Measurements from ENCODE around the gene ARHGEF28. TPM values are rescaled to one million over a fixed set of nuclear protein-coding genes. Genes with fewer than 3 reads are reported as not detected.

Gene ARHGEF28
- total and polyA plus RNA-seq, 10 of the 15 experiments (the other 5 are each of a cell fraction or from before 2014, with no cell fraction given) = 0.10 to 0.72 (median 0.22) TPM; not detected in 2

DNA sequence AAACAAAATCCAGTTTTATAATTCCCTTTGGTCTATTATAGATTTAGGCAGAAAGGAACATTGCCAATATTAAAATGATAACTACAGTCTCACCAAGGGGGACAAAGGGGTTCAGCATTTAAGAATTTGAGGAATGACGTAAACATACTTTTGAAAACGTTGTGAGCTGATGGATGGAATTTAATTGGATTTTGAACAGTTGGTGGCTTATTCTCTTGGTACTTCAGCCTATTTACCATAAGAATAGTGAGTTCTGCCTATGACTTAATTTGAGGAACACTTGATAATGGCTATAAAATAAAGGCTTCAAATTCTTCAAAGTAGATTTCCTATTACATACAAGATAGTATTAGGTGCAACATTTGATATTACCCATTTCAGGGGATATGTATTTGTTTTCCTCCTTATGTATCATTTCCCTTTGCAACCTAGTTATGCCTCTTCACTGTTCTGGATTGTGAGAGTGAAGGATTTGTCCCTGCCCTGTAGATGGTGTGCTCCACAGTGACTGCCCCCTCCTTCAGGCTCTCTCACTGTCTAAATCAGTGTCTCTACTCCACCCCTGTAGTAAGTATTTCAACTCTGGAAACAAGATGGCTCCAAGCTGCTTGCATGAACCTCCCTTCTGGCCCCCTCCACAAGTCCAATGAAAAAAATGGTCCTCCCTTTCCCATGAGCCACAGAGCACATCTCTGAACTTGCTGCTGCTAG, 225.6 kb downstream of the ARHGEF28 start:
- BruUV-seq (replicated peaks) = no TSS peak
- ChIA-PET SMC1A (ENCODE audit: uncharacterized antibody, unreplicated experiment) (interaction anchor here (0.6 to 1.6 kb wide), 2 partner anchors 119 to 260 kb away, joined by 3 to 4 read pairs; no protein-coding TSS in a partner anchor), CTCF (interaction anchor here (0.6 to 1.1 kb wide), 4 partner anchors 253 to 681 kb away, joined by 3 read pairs; no protein-coding TSS in a partner anchor)

More for the DNA sequence above, 225.6 kb downstream of the ARHGEF28 start:
- TF ChIP-seq SUPT20H (IDR thresholded peaks at IDR 0.05; ENCODE audit: borderline replicate concordance, control insufficient read depth, low read depth, low read length) = no peak
- no peak for TF ChIP-seq MEF2A (IDR thresholded peaks at IDR 0.05; ENCODE audit: insufficient read depth, low read depth, low read length)
- no peak for TF ChIP-seq NFYB (IDR thresholded peaks at IDR 0.05; ENCODE audit: insufficient read depth, low read depth, low read length)
- no peak for TF ChIP-seq NR2F1 (conservative IDR thresholded peaks at IDR 0.05)
- no peak for TF ChIP-seq IKZF2 (IDR thresholded peaks at IDR 0.05)
- TF ChIP-seq SREBF1 (IDR thresholded peaks at IDR 0.05; ENCODE audit: low read length) = no peak
- TF ChIP-seq, protein P1, sequence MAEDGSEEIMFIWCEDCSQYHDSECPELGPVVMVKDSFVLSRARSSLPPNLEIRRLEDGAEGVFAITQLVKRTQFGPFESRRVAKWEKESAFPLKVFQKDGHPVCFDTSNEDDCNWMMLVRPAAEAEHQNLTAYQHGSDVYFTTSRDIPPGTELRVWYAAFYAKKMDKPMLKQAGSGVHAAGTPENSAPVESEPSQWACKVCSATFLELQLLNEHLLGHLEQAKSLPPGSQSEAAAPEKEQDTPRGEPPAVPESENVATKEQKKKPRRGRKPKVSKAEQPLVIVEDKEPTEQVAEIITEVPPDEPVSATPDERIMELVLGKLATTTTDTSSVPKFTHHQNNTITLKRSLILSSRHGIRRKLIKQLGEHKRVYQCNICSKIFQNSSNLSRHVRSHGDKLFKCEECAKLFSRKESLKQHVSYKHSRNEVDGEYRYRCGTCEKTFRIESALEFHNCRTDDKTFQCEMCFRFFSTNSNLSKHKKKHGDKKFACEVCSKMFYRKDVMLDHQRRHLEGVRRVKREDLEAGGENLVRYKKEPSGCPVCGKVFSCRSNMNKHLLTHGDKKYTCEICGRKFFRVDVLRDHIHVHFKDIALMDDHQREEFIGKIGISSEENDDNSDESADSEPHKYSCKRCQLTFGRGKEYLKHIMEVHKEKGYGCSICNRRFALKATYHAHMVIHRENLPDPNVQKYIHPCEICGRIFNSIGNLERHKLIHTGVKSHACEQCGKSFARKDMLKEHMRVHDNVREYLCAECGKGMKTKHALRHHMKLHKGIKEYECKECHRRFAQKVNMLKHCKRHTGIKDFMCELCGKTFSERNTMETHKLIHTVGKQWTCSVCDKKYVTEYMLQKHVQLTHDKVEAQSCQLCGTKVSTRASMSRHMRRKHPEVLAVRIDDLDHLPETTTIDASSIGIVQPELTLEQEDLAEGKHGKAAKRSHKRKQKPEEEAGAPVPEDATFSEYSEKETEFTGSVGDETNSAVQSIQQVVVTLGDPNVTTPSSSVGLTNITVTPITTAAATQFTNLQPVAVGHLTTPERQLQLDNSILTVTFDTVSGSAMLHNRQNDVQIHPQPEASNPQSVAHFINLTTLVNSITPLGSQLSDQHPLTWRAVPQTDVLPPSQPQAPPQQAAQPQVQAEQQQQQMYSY (CRISPR knock-in tag; IDR thresholded peaks at IDR 0.05) = no peak
- no peak for TF ChIP-seq MYC (IDR thresholded peaks at IDR 0.05; ENCODE audit: insufficient read depth, insufficient read length, insufficient replicate concordance, low read length, severe bottlenecking)
- no peak for TF ChIP-seq FOS (IDR thresholded peaks at IDR 0.05; ENCODE audit: borderline replicate concordance, extremely low read depth, insufficient read length)
- H4K20me1 ChIP-seq (ENCODE audit: control insufficient read depth, insufficient read depth) = no peaks in the 10 kb centered on the region
- H3K4me1 ChIP-seq (ENCODE audit: control insufficient read depth, insufficient read depth, low read length) = no peaks in the 10 kb centered on the region
- H3K79me2 ChIP-seq (ENCODE audit: control insufficient read depth, insufficient read depth, low read length) = no peaks in the 10 kb centered on the region
- no peak for FAIRE-seq
- no peaks in the 10 kb centered on the region for H3K9me3 ChIP-seq (replicated peaks; ENCODE audit: control insufficient read depth, insufficient read depth, low read length)
- ATAC-seq = no peak
- no peak overlapping the region for H3K9ac ChIP-seq (ENCODE audit: control insufficient read depth, insufficient read depth, low read length)
- ChIA-PET RAD21 (ENCODE audit: unreplicated experiment) (interaction anchor here (1.4 kb wide), 1 partner anchor 51 kb away, joined by 3 read pairs; no protein-coding TSS in a partner anchor), POLR2A (no interaction called here)
- in situ Hi-C loops (cut with MboI) = no loop called here
- no peak overlapping the region for H2AFZ ChIP-seq (ENCODE audit: control insufficient read depth, low read depth, low read length)
- WGBS (ENCODE audit: insufficient coverage, insufficient replicate concordance, low lambda C conversion rate, missing lambda C conversion rate) = 52% methylated on average over 2 of the region's 2 CpGs
- H3K36me3 ChIP-seq (ENCODE audit: control insufficient read depth in 2 of 2, insufficient read depth in 2 of 2, low read length in 1 of 2) = no peaks in the 10 kb centered on the region
- no peak overlapping the region for H3K4me2 ChIP-seq (ENCODE audit: control insufficient read depth, insufficient read depth)
- H3K27me3 ChIP-seq (replicated peaks in 1 of 2; ENCODE audit: control insufficient read depth in 2 of 2, insufficient read depth in 2 of 2, low read length in 1 of 2) = no peaks in the 10 kb centered on the region
- intact Hi-C loops (cut with micrococcal nuclease; ENCODE audit: unreplicated experiment) = no loop called here
- no peak overlapping the region for H3K4me3 ChIP-seq
- H3K27ac ChIP-seq (ENCODE audit: control insufficient read depth, insufficient read depth) = no peak overlapping the region
- no peak for DNase-seq (ENCODE audit: low read depth, low spot score)

All from GM12878 (cell line).